AG20443 (cell line): Measurements from ENCODE around the gene NBPF14.
"Not testable (repeated sequence)": the region's sequence is repeated elsewhere in the genome, so short reads cannot be mapped to it uniquely, and the experiment has no call there.

Source experiments
- DNase-seq: peaks from one replicate; pipeline ENCODE4 v3.0.0; 2012; ENCODE audit warnings: low spot score, mixed read lengths

NBPF14 gene, protein sequence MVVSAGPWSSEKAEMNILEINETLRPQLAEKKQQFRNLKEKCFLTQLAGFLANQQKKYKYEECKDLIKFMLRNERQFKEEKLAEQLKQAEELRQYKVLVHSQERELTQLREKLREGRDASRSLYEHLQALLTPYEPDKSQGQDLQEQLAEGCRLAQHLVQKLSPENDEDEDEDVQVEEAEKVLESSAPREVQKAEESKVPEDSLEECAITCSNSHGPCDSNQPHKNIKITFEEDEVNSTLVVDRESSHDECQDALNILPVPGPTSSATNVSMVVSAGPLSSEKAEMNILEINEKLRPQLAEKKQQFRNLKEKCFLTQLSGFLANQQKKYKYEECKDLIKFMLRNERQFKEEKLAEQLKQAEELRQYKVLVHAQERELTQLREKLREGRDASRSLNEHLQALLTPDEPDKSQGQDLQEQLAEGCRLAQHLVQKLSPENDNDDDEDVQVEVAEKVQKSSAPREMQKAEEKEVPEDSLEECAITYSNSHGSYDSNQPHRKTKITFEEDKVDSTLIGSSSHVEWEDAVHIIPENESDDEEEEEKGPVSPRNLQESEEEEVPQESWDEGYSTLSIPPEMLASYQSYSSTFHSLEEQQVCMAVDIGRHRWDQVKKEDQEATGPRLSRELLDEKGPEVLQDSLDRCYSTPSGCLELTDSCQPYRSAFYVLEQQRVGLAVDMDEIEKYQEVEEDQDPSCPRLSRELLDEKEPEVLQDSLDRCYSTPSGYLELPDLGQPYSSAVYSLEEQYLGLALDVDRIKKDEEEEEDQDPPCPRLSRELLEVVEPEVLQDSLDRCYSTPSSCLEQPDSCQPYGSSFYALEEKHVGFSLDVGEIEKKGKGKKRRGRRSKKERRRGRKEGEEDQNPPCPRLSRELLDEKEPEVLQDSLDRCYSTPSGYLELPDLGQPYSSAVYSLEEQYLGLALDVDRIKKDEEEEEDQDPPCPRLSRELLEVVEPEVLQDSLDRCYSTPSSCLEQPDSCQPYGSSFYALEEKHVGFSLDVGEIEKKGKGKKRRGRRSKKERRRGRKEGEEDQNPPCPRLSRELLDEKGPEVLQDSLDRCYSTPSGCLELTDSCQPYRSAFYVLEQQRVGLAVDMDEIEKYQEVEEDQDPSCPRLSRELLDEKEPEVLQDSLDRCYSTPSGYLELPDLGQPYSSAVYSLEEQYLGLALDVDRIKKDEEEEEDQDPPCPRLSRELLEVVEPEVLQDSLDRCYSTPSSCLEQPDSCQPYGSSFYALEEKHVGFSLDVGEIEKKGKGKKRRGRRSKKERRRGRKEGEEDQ (N-terminal part only)

DNA sequence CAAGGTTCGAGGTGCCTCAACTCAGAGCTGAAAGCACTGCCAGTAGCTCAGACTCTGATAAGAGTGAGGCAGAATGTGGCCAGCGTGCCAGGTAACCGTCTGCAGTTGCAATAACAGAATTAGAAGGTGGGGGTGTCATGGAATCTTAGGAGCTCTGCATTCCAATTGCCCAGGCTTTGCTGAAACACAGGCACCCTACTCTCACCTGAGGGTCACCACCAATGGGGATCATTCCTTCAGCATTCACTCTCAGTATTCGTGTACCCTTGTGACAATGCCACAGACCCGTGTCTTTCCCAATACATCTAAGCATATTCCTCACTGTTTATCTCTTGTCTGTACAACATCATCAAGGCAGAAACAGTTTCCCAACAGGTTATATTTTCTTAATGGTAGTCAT lies at the start of gene NBPF14:
NBPF14 (minus strand) TSS at position 101 of the 400 bp plus-strand sequence. CDS start 294 bp downstream, outside the sequence.
- not testable (repeated sequence) for DNase-seq

DNA sequence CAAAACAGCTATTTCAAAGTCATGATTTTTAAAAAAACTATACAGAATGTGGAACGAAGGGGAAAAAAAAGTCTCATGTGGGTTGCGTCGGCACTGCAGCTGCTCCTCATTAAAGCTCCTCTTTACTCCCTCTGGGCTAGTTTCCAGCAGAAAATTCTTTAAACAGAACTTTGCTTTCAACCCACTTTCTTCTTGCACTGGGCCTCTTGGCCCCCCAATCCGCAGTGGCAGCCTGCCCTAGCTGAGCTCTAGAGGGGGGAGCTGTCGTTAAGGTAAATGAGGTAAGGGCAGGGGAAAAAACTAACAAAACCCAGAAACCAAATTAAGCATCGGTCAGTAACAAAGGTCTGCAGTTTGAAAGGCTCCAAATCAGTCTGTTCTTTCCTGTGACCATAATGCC lies 29.6 kb upstream of the NBPF14 start:
- DNase-seq: not testable (repeated sequence)

DNA sequence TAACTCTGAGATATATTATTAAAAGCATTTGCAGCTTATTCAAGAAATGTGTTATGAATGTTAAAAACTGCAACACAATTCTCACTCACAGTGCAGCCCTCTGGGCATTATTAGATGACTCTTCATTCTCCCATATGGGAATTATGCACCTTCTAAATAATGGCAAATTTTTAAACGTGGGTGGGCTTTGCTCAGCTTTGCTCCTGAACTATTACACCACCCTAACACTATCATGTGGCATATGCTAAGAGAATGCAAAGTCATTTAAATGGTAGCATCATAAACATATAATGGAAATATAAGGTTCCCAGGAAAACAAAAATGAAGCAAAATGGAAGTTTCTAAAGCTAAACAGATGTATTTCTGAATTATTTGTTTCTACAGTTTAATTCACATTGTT lies 22.4 kb upstream of the NBPF14 start:
- not testable (repeated sequence) for DNase-seq

DNA sequence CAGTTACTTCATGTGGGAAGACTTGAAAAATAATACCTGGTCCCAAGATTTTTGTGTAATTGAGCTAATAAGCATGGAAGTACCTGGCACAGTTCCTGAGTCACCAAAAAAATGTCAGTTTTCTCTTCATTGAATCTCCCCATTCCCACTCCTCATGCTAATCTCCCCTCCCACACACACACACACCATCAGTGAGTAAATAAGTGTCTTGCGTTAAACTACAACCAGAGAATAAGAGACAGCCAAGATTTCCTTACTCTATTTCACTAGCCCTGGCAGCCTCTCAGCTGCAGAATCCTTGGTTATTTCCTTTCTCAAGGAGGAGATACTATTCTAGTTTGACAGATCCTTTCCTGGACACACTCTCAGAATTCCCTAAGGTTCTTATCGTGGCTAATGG lies 9.5 kb upstream of the NBPF14 start:
- not testable (repeated sequence) for DNase-seq

DNA sequence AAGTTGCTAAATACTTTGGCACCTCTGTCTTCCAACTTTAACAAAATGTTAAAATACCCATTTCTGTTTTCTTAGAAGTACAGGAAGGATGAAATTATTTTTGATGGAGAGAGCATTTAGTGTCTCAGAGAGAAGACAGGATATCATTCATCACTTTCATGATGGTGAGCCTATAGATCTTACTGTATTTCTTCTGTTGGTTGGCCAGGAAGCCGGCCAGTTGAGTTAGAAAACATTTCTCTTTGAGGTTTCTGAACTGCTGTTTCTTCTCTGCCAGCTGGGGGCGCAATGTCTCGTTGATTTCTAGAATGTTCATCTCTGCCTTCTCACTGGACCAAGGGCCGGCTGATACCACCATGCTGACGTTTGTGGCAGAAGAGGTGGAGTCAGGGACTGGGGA lies 451 bp downstream of the NBPF14 start:
- not testable (repeated sequence) for DNase-seq

DNA sequence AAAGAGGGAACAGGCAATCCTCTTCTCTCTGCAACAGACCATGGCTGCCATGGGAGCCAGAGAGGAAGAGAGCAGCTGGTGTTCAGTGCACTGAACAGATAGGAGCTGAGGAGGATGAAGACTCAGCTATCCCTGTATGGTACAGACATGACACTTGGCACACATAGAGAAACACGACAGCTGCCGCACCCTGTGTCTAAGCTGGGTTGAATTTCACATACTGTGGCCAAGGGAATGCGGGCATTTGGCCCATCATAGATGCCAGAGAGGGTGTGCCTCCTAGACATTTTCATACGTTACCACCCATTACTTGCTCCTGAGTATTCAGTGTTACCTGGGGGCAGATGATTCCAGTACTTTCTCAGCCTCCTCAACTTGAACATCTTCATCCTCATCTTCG lies 4.7 kb downstream of the NBPF14 start:
- not testable (repeated sequence) for DNase-seq

DNA sequence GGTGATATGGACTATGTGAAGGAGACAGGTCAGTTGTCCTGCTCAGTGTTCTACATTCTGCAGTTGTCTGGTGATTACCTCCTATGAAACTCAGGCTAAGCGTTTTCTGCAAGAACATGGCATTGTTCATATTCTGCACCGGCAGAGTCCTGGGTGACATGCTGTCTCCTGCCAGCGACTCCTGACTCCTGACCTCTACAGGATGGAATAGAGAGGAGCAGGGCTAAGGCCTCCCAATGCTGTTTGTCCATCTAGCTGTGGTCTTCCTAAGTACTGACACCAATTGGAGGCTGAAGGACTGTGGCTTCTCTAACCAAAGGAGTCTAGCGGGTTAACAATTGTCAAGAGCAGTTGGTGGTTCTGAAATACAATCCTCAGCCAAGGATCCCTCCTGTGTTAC lies 63.7 kb downstream of the NBPF14 start:
- DNase-seq: not testable (repeated sequence)

DNA sequence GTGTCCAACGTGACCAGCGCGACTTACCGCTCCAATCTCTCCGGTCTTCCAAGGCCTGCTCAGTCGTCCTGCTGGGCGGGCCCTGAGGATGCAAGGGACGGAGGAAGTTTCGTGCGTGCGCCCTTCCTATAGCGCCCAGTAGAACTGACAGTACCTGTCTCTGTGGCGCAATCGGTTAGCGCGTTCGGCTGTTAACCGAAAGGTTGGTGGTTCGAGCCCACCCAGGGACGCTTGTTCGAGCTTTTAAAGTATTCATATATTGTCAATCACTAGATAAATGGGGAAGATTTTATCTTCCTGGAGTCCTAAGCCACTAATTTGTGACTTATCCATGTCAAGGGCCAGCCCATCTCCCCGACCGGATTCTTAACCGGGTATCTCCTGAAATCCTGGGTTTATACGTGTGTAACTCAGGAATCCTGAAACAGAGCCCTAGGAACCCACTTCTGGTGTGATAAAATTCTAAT lies 66.7 kb downstream of the NBPF14 start:
- DNase-seq: not testable (repeated sequence)

DNA sequence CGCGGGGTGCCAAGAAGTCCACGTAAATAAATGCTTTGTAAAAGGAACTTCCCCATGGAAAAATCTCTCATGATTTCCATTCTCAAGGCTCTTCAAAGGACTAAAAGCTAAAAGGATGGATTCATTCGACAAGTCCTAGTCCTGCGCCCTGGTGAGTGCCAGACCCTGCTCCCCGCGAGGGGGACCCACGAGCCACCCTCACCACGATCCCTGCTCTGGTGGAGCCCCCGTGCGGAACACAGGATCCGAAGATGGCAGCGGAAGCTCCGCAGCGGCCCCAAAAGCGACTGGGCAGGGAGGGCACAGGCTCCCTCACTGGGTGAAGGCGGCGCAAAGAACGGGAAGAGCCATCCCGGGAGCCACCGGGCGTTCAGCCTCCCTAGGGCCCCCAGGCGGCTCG lies 67.2 kb downstream of the NBPF14 start:
- not testable (repeated sequence) for DNase-seq

DNA sequence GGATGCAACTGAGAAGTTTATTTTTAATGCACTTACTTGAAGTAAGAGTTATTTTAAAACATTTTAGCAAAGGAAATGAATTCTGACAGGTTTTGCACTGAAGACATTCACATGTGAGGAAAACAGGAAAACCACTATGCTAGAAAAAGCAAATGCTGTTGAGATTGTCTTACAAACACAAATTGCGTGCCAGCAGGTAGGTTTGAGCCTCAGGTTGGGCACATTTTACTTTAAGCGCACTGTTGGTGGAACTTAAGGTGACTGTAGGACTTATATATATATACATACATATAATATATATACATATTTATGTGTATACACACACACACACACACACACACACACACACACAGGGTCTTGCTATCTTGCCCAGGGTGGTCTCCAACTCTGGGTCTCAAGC lies 69.2 kb downstream of the NBPF14 start:
- not testable (repeated sequence) for DNase-seq

DNA sequence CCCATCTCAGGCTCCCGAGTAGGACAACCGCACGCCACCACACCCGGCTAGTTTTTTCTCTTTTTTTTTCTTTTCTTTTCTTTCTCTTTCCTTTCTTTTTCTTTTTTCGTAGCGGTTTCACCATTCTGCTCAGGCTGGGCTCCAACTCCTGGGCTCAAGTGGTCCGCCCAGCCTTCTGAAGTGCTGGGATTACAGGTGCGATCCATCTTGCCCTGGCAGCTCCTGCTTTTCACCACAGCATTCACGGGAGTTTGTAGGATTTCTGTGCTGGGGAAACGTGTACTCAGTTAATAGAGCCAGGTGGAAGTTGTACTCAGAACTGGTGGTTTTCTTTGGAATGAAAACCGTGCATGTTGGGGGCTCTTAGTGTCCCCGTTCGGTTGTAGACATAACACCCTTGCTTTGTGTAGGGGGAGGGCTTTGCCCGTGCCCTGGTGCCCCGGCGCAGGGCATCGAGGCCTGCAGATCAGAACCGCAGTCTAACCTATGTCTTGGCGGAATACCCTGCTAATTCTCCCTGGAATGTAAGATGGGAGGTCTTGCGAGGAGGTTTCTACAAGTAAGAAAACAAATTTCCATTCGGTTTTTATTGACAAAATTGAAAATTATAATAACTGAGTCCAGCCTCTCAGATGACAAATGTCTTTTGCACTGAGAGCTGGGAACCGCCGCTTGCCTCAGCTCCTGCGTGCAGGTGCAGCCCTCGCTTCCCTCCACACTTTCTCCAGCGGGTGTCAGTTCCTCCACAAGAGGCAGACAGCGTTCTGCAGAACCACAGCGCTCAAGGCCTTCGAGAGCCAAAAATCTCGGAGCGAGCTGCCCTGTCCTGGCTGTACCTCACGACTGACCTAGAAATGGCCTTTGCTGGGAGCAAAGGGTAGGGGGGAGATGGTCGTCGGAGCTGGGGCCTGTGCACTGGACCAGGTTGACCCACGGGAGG lies 72.3 kb downstream of the NBPF14 start:
- not testable (repeated sequence) for DNase-seq

DNA sequence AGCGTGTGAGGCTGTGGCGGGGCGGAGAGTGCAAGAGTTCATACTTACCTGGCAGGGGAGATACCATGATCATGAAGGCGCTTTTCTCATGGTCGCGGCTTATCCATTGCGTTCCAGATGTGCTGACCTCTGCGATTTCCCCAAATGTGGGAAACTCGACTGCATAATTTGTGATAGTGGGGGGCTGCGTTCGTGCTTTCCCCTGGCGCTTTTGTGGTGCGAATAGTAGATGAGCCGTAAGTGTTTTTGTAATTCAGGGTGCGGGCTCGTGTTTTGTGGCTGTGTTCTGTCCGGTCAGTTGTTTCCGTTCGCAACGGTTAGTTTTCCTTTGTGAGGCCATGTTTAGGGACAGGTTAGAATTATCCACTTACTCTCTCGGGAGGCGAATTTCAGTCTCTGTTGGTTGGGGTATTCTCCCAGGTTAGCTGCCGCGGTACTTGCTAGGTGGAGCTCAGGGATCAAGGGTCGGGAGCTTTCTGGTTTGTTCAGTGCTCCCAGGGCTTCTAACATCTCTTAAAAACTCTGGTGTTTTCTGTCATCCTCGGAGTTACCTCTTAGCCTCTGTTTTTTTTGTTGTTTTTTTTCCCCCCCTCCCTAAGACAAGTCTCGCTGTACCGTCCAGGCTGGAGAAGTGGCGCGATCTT lies 73.1 kb downstream of the NBPF14 start:
- DNase-seq: peak; percentile 48

DNA sequence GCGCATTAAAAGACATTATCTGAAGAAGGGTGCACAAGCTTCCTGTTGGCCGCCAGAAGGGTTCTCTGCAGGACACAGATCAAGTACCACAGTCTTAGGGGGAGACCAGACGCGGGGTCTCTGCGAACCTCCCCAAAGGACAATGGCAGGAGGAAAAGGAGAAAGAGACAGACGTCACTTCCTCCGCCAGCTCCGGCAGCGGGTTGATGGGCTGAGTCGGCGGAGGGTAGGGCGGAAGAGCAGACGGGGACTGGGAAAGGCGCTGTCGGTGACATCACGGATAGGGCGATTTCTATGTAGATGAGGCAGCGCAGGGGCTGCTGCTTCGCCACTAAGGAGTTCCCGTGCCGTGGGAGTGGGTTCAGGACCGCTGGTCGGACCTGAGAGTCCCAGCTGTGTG lies 73.7 kb downstream of the NBPF14 start:
- not testable (repeated sequence) for DNase-seq

DNA sequence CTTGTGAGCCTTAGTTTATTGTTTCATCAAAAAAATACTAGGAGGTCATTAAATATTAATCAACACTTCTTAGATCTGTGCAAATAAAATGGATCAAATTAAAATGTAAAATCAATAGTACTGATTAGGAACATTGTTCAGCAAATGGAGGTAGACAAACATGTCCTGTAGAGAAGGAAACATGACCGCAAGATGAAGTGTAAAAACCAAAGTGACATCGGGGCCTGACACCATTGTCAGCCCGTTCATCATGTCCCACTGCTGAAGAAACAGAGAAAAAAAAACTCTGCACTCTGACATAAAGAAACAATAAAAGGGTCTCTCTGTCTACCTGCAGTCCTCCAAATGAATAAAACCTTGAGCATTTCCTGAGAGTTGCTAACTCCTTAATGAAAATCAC lies 81.5 kb downstream of the NBPF14 start:
- not testable (repeated sequence) for DNase-seq

DNA sequence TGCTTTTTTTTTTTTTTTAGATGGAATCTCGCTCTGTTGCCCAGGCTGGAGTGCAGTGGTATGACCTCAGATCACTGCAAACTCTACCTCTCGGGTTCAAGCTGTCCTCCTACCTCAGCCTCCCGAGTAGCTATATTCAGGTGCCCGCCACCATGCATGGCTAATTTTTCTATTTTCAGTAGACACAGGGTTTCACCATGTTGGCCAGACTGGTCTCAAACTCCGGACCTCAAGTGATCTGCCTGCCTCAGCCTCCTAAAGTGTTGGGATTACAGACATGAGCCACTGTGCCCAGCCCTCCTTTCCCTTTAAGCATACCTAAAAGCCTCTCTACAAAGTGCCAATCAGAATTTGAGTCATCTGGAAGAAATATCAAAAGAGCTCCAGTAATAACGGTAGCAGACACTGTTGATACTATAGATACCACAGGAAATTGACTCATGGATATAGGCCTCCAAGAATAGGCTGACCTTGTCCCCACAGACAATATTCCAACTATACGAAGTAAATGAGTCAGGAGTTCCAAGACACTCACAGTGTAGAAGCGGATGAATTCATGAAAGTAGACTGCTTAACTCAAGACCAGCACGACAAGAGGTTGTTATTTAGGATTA lies 83.1 kb downstream of the NBPF14 start:
- DNase-seq: not testable (repeated sequence)

DNA sequence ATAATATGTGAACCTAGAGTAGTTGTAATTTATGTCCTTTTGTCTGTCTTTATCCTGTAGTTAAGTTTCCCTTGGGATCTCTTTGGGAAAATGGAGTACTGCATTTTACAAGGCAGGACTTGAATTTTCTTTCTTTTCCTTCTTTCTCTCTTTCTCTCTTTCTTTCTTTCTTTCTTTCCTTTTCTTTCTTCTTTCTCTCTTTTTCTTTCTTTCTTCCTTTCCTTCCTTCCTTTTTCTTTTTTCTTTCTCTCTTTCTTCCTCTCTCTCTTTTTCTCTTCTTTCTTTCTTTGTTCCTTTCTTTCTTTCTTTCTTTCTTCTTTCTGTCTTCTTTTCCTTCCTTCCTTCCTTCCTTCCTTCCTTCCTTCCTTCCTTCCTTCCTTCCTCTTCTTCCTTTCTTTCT lies 101.9 kb downstream of the NBPF14 start:
- not testable (repeated sequence) for DNase-seq

DNA sequence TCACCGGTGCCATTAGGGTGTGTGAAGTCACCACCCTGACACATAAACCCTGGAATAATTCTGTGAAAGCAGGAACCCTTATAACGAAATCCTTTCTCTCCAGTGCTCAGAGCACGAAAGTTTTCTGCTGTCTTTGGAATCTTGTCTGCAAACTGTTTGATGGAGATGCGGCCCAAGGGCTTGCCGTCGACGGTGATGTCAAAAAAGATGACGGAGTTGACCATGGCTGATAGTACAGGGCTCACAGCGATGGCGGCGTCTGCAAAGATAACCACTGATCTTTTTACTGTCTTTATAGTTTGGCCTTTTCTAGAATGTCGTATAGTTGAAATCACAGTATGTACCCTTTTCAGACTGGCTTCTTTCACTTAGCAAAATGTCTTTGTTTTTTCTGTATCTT lies 112.8 kb downstream of the NBPF14 start, which contains the start of gene PPIAL4G:
PPIAL4G (minus strand) TSS at position 274 of the 400 bp plus-strand sequence; CDS start at position 224, 50 bp downstream.
- not testable (repeated sequence) for DNase-seq
